OCI-LY1 (cell line): ENCODE data around the gene SMC5.

Experiments
- H2AFZ ChIP-seq: fragments of 200-600 bp; sonication (generic), shearing (Covaris generic); 2 replicates; pipeline ENCODE4 v1.6.0; 2014; ENCODE audit warnings: antibody characterized with exemption, mild to moderate bottlenecking, low read length
- H3F3A ChIP-seq: fragments of 200-600 bp; sonication (generic), shearing (Covaris generic); 2 replicates; pipeline ENCODE4 v1.6.0; 2014; ENCODE audit warnings: mild to moderate bottlenecking, antibody characterized with exemption, low read length, moderate library complexity; ENCODE audit not compliant: insufficient read depth
- H3K27ac ChIP-seq: fragments of 200-600 bp; sonication (generic); 2 replicates; pipeline ENCODE4 v1.5.1; 2014; ENCODE audit warnings: low read length, mixed run types, mild to moderate bottlenecking, low read depth; ENCODE audit not compliant: poor library complexity, severe bottlenecking
- H3K27me3 ChIP-seq: fragments of 200-600 bp; sonication (generic); 2 replicates; pipeline ENCODE4 v1.6.0; 2014; ENCODE audit warnings: antibody characterized with exemption, mild to moderate bottlenecking, low read length, moderate library complexity; ENCODE audit not compliant: insufficient read depth
- H3K36me3 ChIP-seq: fragments of 200-600 bp; sonication (generic); 2 replicates; pipeline ENCODE4 v1.6.1; 2014; ENCODE audit warnings: mild to moderate bottlenecking, antibody characterized with exemption, low read length, moderate library complexity, mixed read lengths; ENCODE audit not compliant: insufficient read depth
- H3K4me1 ChIP-seq: fragments of 200-600 bp; sonication (generic); 2 replicates; pipeline ENCODE4 v1.5.1; 2014; ENCODE audit warnings: mild to moderate bottlenecking, low read length, moderate library complexity; ENCODE audit not compliant: insufficient read depth, severe bottlenecking
- H3K4me2 ChIP-seq: fragments of 200-600 bp; sonication (generic), shearing (Covaris generic); 2 replicates; pipeline ENCODE4 v1.6.1; 2014; ENCODE audit warnings: low read length
- H3K4me3 ChIP-seq: fragments of 200-600 bp; sonication (generic); 2 replicates; pipeline ENCODE4 v1.5.1; 2014; ENCODE audit warnings: low read length, low read depth, mild to moderate bottlenecking, mixed read lengths; ENCODE audit not compliant: poor library complexity, severe bottlenecking
- H3K79me2 ChIP-seq: fragments of 200-600 bp; shearing (Covaris generic); 2 replicates; pipeline ENCODE4 v1.6.1; 2016; ENCODE audit warnings: mixed run types, low read length, mixed read lengths; ENCODE audit not compliant: insufficient read depth
- H3K9ac ChIP-seq: fragments of 200-600 bp; sonication (generic), shearing (Covaris generic); 2 replicates; pipeline ENCODE4 v1.6.1; 2014; ENCODE audit warnings: mild to moderate bottlenecking, low read length, mixed read lengths
- H3K9me2 ChIP-seq: fragments of 200-600 bp; sonication (generic), shearing (Covaris generic); 2 replicates; pipeline ENCODE4 v1.6.1; 2014; ENCODE audit warnings: low read depth, mild to moderate bottlenecking, low read length, mixed read lengths
- H3K9me3 ChIP-seq: fragments of 200-600 bp; shearing (Covaris generic); 2 replicates; pipeline ENCODE4 v1.6.1; 2014; ENCODE audit warnings: low read length, mixed read lengths
- H4K20me1 ChIP-seq: fragments of 200-600 bp; sonication (generic), shearing (Covaris generic); 2 replicates; pipeline ENCODE4 v1.6.0; 2016; ENCODE audit warnings: mild to moderate bottlenecking, low read length; ENCODE audit not compliant: insufficient read depth
- CTCF ChIP-seq: fragments of 200-600 bp; sonication (generic), shearing (Covaris generic); IDR thresholded peaks from 2 replicates; pipeline ENCODE4 v1.5.1; 2017; ENCODE audit warnings: mild to moderate bottlenecking, antibody characterized with exemption, low read length, moderate library complexity, mixed read lengths
- EZH2 ChIP-seq: fragments of 200-600 bp; sonication (generic), shearing (Covaris generic); IDR thresholded peaks from 2 replicates; pipeline ENCODE4 v1.8.0; 2017; ENCODE audit warnings: borderline replicate concordance, mixed run types, mild to moderate bottlenecking, antibody characterized with exemption, low read length, moderate library complexity, mixed read lengths

SMC5 gene

GRCh38 chr9:70389188-70389587 lies 130.4 kb downstream of the SMC5 start:
- no peaks in the 10 kb centered on the region for H3K4me1 ChIP-seq
- no peak for TF ChIP-seq CTCF
- TF ChIP-seq EZH2, result no peak
- no peaks in the 10 kb centered on the region for H3K79me2 ChIP-seq
- H3K9me2 ChIP-seq, result no peaks in the 10 kb centered on the region
- no peak overlapping the region for H2AFZ ChIP-seq
- H3K4me2 ChIP-seq, result no peak overlapping the region
- H3K9ac ChIP-seq, result no peak overlapping the region
- H3K27ac ChIP-seq, result no peak overlapping the region
- H3K4me3 ChIP-seq, result no peak overlapping the region
- H3K27me3 ChIP-seq, result no peaks in the 10 kb centered on the region
- no peaks in the 10 kb centered on the region for H4K20me1 ChIP-seq
- no peaks in the 10 kb centered on the region for H3F3A ChIP-seq
- H3K9me3 ChIP-seq, result no peaks in the 10 kb centered on the region
- no peaks in the 10 kb centered on the region for H3K36me3 ChIP-seq

- Histone ChIP-seq H3F3A (no peaks in the 10 kb centered on the region), H3K4me3 (no peak overlapping the region), H3K27ac (no peak overlapping the region), H3K79me2 (no peaks in the 10 kb centered on the region), H3K9ac (no peak overlapping the region), H2AFZ (no peak overlapping the region), H3K9me2 (no peaks in the 10 kb centered on the region), H3K4me1 (no peaks in the 10 kb centered on the region), H3K36me3 (no peaks in the 10 kb centered on the region), H3K27me3 (no peaks in the 10 kb centered on the region), H3K4me2 (no peak overlapping the region), H3K9me3 (no peaks in the 10 kb centered on the region), H4K20me1 (no peaks in the 10 kb centered on the region)
- TF ChIP-seq CTCF (no peak), EZH2 (no peak)
These were observed 131.0 kb downstream of the SMC5 start for GRCh38 chr9:70389621-70390266.

GRCh38 chr9:70390933-70391341 lies 132.2 kb downstream of the SMC5 start:
- H3K9me3 ChIP-seq, result no peaks in the 10 kb centered on the region

More at GRCh38 chr9:70390933-70391341, 132.2 kb downstream of the SMC5 start:
- no peaks in the 10 kb centered on the region for H3K4me1 ChIP-seq
- no peak overlapping the region for H3K27ac ChIP-seq
- no peak overlapping the region for H3K9ac ChIP-seq
- TF ChIP-seq CTCF, result no peak
- no peaks in the 10 kb centered on the region for H3K9me2 ChIP-seq
- H3K36me3 ChIP-seq, result no peaks in the 10 kb centered on the region
- no peak overlapping the region for H3K4me3 ChIP-seq
- H3K79me2 ChIP-seq, result no peaks in the 10 kb centered on the region
- no peak overlapping the region for H3K4me2 ChIP-seq
- H3F3A ChIP-seq, result no peaks in the 10 kb centered on the region
- no peaks in the 10 kb centered on the region for H4K20me1 ChIP-seq
- H2AFZ ChIP-seq, result no peak overlapping the region
- no peaks in the 10 kb centered on the region for H3K27me3 ChIP-seq
